Transverse colon (tissue), 3 donors: ENCODE data around the gene TMEM269.

Experiments used
- CTCF ChIP-seq, 5 experiments: fragments of 200-600 bp in 3 of 5; fragments of 450-650 bp in 2 of 5; sonication (generic) in 3 of 5; IDR thresholded peaks; 1 replicate in 2 of 5; 2 replicates in 3 of 5; pipeline ENCODE4 v1.5.1; 2016 to 2017; ENCODE audit warnings: antibody characterized with exemption in 5 of 5, inconsistent platforms in 3 of 5, mild to moderate bottlenecking in 2 of 5, moderate library complexity in 1 of 5
- EP300 ChIP-seq: sonication (generic); formaldehyde crosslinking; IDR thresholded peaks from one replicate; pipeline ENCODE4 v1.6.1; 2017; ENCODE audit warnings: antibody characterized with exemption, low read depth

GRCh38 chr1:42769811-42770210, 15.0 kb upstream of the TMEM269 start:
- TF ChIP-seq CTCF (IDR thresholded peaks at IDR 0.05) (no peak), EP300 (no peak)
